Peyer's patch (tissue), 4 donors: Measurements from ENCODE around the gene LLPH.

Experiments used
- POLR2A ChIP-seq, 2 donors: fragments of 450-650 bp; IDR thresholded peaks; one replicate each; pipeline ENCODE4 v1.5.1; 2017; ENCODE audit warnings: antibody characterized with exemption in 2 of 2, mild to moderate bottlenecking in 2 of 2, moderate library complexity in 2 of 2
- TF ChIP-seq, protein P1 (sequence below), 6 experiments: fragments of 450-650 bp in 4 of 6; fragments of 200-600 bp in 2 of 6; sonication (generic) in 1 of 6; IDR thresholded peaks; one replicate each; pipeline ENCODE4 v1.5.1; 2017 to 2019; ENCODE audit warnings: antibody characterized with exemption in 6 of 6, mild to moderate bottlenecking in 3 of 6, moderate library complexity in 1 of 6

DNA sequence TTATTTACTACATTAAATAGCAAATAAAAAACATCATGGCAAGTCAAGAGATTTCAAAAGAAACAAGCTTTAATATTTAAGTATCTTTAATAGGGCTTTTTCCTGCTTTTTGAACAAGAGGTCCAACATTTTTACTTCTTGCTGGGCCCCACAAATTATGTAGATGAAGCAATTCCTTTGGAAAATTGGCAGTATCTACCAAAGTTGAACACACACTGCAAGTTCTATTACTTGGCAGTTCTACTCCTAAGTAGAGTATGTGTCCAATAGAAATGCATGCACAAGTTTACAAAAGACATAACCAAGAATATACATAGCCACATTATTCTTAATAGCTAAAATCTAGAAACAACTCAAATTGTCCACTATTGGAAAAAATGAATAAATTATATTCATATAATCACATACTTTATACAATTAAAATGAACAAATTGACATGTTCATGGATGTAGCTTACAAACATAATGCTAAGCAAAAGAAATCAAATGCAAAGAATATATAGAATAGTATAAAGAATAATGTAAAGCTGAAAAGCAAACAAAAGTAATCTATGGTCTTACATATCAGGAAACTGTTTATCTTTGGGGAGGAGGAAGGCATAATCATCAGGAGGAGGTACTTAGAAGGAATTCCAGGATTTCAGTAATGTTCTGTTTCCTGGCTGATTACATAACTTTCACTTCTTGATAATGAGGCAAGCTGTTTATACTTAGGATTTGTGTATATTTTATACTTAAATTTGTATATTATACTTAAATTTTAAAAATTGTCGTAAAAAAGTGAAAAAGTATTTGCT is 45.8 kb upstream of the LLPH start:
- TF ChIP-seq, protein P1, sequence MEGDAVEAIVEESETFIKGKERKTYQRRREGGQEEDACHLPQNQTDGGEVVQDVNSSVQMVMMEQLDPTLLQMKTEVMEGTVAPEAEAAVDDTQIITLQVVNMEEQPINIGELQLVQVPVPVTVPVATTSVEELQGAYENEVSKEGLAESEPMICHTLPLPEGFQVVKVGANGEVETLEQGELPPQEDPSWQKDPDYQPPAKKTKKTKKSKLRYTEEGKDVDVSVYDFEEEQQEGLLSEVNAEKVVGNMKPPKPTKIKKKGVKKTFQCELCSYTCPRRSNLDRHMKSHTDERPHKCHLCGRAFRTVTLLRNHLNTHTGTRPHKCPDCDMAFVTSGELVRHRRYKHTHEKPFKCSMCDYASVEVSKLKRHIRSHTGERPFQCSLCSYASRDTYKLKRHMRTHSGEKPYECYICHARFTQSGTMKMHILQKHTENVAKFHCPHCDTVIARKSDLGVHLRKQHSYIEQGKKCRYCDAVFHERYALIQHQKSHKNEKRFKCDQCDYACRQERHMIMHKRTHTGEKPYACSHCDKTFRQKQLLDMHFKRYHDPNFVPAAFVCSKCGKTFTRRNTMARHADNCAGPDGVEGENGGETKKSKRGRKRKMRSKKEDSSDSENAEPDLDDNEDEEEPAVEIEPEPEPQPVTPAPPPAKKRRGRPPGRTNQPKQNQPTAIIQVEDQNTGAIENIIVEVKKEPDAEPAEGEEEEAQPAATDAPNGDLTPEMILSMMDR (IDR thresholded peaks at IDR 0.05): no peak
- TF ChIP-seq POLR2A (IDR thresholded peaks at IDR 0.05): no peak
